Upper lobe of left lung (tissue), 4 donors: ENCODE results near the gene MED31.
"Not testable (repeated sequence)": the region's sequence is repeated elsewhere in the genome, so short reads cannot be mapped to it uniquely, and the experiment has no call there.

ENCODE experiments used
- EP300 ChIP-seq, 4 donors: sonication (generic); formaldehyde crosslinking; IDR thresholded peaks; one replicate each; pipeline ENCODE4 v1.5.1; 2017; ENCODE audit warnings: antibody characterized with exemption in 4 of 4, control low read depth in 2 of 4
- POLR2A ChIP-seq, 4 donors: fragments of 450-650 bp; IDR thresholded peaks; one replicate each; pipeline ENCODE4 v1.5.1; 2016 to 2017; ENCODE audit warnings: antibody characterized with exemption in 4 of 4, mild to moderate bottlenecking in 2 of 4
- TF ChIP-seq, protein P1 (sequence below), 6 experiments: fragments of 450-650 bp in 4 of 6; fragments of 200-600 bp in 2 of 6; sonication (generic) in 2 of 6; IDR thresholded peaks; one replicate each; pipeline ENCODE4 v1.5.1; 2016 to 2019; ENCODE audit warnings: antibody characterized with exemption in 6 of 6

DNA sequence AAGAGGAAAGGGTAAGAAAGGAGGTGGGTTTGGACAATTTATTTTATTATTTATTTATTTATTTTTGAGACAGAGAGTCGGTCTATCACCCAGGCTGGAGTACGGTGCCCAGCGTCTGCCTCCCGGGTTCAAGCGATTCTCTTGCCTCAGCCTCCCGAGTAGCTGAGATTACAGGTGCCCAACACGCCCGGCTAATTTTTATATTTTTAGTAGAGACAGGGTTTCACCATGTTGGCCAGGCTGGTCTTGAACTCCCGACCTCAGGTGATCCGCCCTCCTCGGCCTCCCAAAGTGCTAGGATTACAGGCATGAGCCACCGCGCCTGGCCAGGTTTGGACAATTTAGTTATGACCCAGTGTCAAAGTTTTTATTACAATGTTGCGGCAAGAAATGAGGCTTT is 11.8 kb upstream of the MED31 start:
- TF ChIP-seq, protein P1, sequence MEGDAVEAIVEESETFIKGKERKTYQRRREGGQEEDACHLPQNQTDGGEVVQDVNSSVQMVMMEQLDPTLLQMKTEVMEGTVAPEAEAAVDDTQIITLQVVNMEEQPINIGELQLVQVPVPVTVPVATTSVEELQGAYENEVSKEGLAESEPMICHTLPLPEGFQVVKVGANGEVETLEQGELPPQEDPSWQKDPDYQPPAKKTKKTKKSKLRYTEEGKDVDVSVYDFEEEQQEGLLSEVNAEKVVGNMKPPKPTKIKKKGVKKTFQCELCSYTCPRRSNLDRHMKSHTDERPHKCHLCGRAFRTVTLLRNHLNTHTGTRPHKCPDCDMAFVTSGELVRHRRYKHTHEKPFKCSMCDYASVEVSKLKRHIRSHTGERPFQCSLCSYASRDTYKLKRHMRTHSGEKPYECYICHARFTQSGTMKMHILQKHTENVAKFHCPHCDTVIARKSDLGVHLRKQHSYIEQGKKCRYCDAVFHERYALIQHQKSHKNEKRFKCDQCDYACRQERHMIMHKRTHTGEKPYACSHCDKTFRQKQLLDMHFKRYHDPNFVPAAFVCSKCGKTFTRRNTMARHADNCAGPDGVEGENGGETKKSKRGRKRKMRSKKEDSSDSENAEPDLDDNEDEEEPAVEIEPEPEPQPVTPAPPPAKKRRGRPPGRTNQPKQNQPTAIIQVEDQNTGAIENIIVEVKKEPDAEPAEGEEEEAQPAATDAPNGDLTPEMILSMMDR (IDR thresholded peaks at IDR 0.05): not testable (repeated sequence)
- not testable (repeated sequence) for TF ChIP-seq POLR2A, EP300 (IDR thresholded peaks at IDR 0.05)
